ENCODE measurements around the gene RFPL1.
A peak's percentile ranks its signal among the peaks of the same experiment; 100 is the strongest.
"Not testable (repeated sequence)": the region's sequence is repeated elsewhere in the genome, so short reads cannot be mapped to it uniquely, and the experiment has no call there.

The RFPL1 gene

DNA sequence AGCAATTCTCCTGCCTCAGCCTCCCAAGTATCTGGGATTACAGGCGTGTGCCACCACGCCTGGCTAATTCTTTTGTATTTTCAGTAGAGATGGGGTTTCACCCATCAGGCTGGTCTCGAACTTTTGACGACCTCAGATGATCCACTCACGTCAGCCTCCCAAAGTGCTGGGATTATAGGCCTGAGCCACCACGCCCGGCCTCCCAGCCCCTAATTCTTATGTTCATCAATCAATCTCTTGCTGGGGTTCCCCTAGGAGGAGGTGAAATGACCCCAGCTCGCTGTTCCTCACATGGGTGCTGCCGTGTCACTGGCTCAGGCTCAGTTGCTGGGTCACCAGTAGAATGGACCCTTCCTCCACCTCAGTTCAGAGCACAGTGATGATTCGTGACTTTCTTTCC is at the start of gene RFPL1:
Gene RFPL1 (plus strand): TSS at position 301 of the 400 bp plus-strand sequence.
- DNase-seq (ENCODE audit: low spot score): not testable (repeated sequence)

DNA sequence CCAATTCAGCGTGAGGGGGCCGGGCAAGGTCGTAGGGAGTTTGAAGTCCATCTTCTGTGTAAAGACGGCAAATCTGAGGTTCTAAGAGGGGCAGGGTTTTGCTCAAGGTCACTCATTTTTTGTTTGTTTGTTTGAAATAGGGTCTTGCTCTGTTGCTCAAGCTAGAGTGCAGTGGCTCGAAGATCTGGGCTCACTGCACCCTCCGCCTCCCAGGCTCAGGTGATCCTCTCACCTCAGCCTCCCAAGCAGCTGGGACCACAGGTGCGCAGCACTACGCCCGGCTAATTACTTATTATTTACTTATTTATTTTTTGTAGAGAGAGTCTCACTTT is 49.7 kb upstream of the RFPL1 start:
- DNase-seq (ENCODE audit: low spot score): no peak

DNA sequence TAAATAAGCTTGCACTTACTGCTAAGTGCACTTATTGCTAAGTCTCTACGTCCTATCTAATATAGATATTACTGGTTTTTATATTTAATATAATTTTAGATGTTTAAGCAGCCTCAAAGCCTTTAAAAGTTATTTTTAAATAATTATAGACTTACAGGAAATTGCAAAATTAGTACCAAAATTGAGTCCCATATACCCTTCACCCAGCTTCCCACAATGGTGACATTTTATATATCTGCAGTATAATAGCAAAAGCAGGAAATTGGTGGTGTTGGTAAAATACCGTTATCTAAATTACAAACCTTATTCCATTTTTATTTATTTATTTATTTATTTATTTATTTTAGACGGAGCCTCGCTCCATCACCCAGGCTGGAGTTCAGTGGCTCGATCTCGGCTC is 48.1 kb upstream of the RFPL1 start:
- no peak for DNase-seq (ENCODE audit: low spot score)

DNA sequence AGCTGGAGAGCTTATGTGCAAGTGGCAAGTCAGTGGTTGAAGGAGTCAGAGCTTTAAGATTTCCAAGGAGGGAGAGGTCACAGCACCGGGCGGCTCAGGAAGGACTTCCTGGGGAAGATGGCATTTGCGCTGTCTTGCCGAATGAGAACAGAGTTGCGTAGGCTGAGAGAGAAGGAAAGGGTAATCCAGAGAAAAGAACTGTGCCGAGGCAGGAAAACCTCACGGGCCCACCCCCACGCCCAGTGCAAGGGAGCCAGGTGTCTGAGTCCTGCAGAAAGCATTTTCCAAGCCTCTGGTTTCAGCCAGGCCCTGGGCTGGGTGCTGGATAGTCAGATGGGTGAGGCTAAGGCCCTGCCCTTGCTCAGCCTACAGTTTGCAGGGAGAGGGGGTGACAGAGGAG is 46.8 kb upstream of the RFPL1 start:
- no peak for DNase-seq (ENCODE audit: low spot score)

DNA sequence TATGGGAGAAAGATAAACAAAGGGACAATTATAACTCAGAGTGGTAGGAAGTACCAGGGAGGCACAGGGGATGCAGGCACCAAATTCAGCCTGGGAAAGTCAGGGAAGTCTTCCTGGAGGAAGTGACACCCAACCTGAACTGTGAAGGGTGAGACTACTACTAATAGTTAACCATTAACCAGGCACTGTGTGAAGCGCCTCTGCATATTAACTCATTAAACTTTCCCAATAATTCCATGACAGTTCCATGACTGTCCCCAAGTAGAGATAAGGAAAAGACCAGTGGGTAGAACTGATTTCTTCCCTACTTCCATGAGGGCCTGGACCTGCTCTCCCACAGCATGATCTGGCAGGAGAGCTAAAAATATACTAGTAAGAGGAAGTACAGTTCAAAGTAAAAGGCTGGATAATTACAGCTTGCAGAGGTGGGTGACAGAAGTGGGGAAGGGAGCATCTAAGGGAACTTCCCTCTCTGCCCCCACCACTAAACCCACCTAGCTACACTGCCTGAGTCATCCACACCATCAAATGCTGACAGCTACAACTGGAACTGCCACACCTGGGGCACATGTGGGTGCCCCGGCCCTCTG is 45.3 kb upstream of the RFPL1 start:
- no peak for DNase-seq (ENCODE audit: low spot score)

DNA sequence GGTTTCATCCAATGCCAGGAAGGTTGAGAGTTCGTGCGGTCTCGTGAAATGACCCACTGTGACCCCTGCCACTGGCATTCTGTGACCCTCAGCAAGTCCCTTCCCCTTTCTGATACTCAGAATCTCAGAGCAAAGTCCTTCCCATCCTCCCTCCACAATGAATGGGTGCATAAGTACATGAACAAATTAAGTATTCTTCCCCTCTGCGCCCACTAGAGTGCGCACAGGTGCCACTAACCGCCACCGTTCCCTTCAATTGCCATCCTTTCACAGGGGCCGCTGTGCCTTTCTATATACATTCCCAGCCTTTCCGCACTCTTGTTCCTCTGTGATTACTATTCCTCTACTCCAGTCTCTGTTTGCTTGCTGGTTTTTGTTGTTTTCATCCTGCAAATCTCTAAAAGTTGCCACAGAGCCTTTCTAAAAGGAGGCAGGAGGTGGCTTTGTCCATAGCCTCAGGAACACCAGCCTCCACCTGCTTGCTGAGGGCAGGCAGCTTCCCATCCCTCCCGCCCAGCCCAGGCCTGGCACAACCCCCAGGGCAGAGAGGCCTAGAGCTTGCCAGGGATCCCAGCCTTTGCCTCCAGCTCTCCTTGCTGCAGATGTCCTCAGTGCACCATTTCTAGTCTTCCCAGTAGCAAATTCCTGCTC is 43.3 kb upstream of the RFPL1 start:
- peak; percentile 81 for DNase-seq (ENCODE audit: low spot score)

DNA sequence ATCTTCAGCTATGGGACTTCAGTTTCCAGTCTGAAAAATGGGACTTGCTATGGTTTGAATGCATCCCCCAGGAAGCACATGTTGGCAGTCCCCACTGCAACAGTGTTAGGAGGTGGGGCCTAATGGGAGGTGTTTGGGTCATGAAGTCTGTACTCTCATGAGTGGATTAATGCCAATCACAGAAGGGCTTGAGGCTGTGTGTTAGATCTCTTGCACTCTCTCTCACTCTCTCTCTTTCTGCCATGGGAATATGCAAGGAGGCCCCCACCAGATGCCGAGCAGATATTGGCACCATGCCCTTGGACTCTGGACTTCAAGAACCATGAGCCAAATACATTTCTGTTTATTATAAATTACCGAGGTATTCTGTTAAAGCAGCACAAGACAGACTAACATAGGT is 42.3 kb upstream of the RFPL1 start:
- no peak for DNase-seq (ENCODE audit: low spot score)

DNA sequence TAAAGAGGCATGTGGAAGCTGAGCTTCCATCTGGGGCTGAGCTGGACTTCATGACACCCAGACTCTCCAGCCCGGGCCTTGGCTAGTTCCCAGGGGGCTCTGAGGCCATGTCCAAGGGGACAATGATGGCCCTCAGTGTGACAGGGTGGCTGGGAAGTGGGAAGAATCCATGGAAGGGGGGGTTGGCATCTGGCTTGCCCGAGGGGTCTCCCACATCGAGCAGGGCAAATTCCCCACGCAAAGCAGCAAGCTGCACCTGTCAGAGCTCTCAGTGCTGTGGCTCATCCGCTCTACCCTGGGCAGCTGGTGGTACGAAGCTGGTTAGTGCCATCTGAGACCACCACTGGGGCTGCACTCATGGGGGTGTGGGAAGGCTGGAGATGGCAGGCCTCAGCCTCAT is 40.6 kb upstream of the RFPL1 start:
- DNase-seq (ENCODE audit: low spot score): no peak

DNA sequence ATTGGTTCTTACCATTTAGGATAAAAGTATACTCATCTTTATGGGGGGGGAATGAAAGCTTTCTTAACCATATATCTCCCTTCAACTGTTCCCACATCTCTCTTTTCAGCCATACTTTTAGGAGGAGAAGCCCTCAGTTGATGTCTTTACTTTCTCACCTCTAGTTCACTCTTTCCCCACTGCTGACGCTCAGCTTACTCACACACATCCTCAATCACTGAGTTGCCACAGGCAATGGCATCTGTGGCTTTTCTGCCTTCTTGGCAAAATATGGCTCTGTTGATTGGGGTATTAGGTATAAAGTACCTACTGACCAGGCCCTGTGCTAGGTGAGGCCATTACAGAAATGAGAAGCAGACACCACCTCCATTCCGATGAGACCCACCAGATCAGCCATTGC is 37.8 kb upstream of the RFPL1 start:
- DNase-seq (ENCODE audit: low spot score): no peak

DNA sequence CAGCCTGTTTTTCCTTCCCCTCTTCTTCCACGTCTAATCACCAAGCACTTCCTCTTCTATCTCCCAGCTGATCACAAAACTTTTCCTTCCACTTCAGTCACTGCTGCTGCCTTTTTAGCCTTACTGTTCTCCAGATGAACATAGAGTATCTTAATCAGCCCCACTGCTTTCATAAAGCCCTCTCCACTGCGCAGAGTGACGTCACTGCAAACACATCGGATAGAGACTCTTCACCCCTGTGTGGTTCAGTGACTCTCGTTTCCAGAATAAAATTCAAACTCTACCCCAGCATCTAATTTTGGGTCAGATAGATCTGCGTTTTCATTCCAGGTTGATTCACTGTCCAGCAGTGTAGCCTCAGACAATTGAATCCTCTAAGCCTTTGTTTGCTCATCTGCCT is 36.8 kb upstream of the RFPL1 start:
- not testable (repeated sequence) for DNase-seq (ENCODE audit: low spot score)

DNA sequence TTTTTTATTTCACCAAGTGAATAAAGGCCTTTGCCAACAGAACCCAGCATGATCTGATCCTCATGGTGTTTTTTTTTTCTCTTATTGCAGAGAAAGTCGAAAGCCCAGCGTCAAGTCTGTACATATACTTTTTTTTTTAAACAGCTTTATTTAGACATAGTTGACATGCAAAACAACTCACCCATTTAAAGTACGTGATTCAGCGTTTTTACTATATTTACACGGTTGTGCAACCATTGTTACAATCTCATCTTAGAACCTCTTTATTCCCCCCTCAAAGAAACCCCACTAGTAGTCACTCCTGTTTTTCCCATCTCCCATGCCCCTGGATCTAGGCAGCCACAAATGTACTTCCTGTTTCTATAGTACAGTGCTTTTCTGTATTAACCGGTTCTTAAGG is 29.4 kb upstream of the RFPL1 start:
- DNase-seq (ENCODE audit: low spot score): no peak

DNA sequence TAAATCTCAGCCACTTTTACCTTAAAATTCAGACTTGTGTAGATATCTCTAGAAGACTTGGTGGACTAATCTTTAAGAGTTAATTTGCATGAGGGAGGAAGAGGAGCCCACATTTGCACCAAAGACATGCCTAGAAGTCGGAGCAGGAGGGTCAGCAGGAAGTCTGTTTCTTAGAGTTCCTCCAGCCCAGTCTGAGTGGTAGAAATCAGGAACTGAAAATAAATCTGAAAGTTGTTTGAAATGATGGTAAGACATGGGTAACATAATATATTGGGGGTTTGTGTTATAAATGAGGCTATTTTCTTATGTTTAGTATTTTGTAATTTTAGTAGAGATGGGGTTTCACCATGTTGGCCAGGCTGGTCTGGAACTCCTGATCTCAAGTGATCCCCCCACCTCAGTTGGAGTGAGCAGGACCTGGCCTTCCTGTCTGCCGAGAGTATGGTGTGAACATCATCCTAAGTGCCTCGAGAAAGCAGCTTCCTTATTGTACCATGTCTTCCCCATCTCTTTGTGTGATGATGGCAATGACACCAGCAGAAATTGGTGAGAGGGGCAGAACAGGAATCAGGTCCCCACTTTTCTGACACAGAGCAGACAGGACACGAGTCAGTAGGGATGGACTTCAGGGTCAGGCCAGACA is 26.7 kb upstream of the RFPL1 start:
- peak; percentile 41 for DNase-seq (ENCODE audit: low spot score)

DNA sequence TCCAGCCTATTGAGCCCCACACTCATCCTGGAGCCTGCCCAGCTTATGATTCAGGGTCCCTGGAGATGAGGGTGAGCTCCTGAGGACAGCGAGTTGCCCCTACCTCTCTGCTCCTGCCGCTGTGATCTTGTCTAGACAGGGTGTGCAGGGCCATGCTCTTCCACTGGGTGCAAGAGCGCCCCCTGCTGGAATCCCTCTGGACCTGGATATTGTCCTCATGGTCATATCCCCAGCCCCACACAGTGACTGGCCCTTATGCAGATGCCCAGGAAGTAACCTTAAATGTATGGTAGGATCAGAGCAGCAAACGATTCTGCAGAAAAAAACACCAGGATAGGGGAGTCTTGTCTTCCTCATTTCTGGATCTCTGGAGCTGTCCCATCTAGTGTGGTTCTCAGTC is 25.6 kb upstream of the RFPL1 start:
- not testable (repeated sequence) for DNase-seq (ENCODE audit: low spot score)

DNA sequence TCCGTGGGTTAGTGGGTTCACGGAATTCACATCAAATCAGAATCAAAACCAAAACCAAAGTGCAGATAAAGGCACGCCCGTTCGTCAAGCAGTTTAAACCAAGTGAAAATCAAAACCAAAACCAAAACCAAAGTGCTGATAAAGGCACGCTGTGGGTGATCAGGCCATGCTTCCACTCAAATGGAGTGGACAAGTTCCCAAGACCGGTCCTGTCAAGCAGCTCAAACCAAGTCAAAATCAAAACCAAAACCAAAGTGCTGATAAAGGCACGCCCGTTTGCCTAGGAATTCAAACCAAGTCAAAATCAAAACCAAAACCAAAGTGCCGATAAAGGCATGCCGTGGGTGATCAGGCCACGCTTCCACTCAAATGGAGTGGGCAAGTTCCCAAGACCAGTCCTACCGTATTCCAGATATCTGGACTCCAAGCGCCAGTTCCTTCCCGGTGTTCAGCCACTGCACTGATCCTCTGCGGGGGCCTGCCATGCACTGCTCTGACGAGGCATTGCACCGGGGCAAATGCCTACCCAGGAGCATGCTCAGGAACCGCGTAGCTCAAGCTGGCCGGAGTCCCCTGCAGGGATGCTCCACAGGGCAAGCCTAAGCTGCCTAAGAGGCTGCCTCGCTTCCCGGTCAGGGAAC is 23.3 kb upstream of the RFPL1 start:
- peak; percentile 48 for DNase-seq (ENCODE audit: low spot score)

DNA sequence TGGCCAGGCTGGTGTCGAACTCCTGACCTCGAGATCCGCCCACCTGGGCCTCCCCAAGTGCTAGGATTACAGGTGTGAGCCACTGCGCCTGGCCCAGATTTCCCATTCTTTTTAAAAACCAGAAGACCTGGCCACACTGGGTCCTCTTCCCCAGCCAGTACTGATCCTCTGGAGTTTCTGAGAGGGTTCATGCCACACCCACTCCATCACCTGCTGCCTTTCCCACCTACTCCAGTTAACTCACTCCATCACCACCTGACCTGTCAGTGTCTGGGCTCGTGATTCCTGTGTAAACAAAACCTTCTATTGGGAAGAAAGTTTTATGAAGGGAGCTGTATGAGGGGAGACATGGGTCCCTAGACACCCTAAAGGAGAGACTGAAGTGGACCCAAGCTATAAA is 19.7 kb upstream of the RFPL1 start:
- not testable (repeated sequence) for DNase-seq (ENCODE audit: low spot score)

DNA sequence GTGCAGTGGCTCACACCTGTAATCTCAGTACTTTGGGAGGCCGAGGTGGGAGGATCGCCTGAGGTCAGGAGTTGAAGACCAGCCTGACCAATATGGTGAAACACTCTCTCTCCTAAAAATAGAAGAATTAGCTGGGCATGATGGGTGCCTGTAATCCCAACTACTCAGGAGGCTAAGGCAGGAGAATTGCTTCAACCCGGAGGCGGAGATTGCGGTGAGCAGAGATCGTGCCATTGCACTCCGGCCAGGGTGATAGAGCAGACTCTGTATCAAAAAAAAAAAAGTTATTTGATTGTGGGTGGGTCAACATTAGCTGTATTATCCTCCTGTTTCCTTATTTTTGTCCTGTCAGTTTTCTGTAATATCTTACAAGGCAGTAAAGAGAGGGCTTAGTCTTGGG is 11.9 kb upstream of the RFPL1 start:
- no peak for DNase-seq (ENCODE audit: low spot score)

DNA sequence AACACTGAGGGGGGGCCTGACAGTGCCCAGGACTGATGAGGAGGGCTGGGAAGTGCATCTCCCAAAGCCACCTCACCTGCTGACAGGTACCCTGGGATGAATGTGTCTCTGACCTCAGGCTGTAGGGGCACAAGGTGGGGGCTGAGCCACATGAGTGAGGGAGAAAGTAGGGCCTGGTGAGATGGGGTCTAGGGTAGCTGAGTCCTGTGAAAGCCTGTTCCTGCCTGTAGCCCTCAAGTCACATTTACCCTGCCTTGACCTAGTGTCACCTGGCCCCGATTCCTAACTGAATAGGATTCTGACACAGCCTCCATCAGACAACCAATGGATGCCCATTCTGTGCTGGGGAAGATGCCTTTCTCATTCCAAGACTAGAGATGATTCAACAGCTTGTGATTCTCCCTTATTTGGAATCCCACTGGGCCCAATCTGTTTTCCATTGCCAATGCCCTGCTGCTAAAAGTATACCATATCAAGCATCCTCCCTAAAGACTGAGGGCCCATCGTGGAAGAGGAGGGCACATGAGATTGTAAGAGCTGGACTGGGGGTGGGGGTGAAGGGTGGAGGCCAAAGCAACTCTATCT is 11.1 kb upstream of the RFPL1 start:
- DNase-seq (ENCODE audit: low spot score): no peak

DNA sequence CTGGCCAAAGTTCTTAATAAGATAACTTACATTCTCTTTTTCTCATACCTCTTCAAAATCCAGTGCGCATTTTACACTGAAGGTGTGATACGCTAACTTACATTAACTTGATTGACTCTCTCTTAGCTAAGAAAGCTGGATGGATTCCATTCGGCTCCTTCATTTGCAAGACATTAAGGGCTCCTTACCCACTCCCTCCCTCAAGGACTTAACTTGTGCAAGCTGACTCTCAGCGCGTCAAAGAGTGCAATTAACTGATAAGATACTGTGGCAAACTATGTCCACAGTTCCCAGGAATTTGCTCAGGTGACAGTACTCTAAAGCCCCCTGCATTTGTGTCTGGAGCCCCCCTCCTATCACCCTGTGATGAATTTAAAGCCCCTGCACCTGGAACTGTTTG is 6.4 kb upstream of the RFPL1 start:
- DNase-seq (ENCODE audit: low spot score): no peak

DNA sequence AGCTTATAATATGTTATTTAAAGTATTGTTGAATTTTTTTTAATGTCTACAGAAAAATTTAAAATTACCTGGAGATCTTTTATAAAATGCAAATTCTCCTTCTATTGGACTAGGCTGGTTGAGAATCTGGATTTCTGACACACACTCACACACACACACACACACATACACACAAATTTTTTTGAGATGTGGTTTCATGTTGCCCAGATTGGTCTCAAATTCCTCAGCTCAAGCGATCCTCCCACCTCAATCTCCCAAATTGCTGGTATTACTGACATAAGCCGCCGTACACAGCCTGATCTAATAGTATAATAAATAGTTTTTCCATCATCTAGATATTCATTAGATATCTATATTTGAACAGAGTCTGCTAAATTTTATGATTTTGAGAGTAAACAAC is 4.5 kb upstream of the RFPL1 start:
- DNase-seq (ENCODE audit: low spot score): no peak

DNA sequence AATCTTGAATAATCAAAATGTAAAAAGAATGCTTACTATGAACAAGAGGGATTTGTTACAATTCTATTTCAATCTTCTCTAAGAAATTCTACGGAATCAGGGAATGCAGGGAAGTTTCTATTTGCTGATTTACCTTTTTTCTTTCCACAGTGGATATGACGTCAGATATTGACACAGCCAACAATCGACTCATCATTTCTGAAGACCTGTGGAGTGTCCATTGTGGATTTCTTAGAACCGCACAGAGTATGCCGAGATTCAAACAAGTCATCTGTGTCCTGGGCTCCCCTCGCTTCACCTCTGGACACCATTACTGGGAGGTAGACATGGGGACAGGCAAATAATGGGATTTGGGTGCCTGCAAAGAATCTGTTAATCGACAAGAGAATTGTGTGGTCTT is 4.1 kb upstream of the RFPL1 start:
- DNase-seq (ENCODE audit: low spot score): no peak

DNA sequence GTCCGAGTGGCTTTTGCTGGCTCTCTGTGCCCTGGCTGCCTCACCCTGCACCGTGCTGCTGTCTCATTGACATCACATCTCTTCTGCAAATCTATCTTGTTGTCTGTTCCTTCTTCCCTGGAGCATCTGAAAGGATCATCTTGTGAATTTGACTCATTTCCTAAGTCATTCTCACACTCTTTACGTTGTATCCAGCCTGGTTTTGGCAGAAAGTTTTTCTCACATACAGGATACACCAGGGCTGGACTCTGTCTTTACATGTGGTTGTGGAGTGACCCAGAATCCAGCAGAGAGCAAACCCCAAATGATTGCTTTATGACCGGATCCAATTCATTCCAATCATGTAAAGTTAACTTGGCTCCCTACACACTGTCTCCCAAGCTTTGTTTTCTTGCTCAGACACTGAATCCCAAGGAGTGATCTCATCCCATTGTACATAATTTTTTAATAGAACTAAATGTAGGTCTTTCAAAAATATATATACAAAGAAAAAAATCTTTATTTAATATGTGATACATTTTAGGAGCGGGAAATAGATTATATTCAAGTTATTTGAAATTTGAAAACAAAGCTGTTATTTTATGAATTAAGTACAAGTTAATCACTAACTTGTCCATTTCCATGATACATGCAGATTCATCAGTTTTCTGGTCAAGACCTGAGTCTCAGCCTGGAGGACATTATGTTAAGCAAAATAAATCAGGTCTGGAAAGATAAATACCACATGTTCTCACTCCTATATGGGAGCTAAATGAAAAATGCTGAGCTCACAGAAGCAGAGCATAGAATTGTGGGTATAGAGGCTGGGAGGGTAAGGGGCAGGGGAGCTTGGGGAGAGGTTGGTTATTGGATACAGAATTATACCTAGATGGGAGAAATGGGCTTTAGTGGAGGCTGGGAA is 2.9 kb upstream of the RFPL1 start:
- DNase-seq (ENCODE audit: low spot score): no peak

DNA sequence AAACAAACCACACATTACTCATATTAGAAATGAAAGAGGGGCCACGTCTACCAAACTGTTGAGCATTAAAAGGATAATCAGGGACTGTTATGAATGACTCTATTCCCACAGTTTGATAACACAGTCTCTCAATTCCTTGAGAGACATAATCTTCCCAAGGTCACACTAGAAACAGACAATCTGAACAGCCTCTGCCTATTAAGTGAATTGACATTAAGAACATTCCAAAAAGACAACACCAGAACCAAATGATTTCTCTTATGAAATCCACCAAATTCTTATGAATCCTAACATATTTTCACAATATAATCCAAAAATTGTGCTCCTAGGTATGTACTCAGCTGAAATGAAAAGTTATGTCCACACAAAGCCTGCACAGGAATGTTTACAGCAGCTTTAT is 4.6 kb downstream of the RFPL1 start:
- DNase-seq (ENCODE audit: low spot score): no peak

Measured in NAMALWA (cell line).